ENCODE results near the gene CENPO. TPM values are rescaled to one million over a fixed set of nuclear protein-coding genes. Genes with fewer than 3 reads are reported as not detected.

Gene CENPO
- total and polyA plus RNA-seq, 2 donors (not counting 3 experiments of a cell fraction or from before 2014, with no cell fraction given) = 26.8 to 45.3 TPM

DNA sequence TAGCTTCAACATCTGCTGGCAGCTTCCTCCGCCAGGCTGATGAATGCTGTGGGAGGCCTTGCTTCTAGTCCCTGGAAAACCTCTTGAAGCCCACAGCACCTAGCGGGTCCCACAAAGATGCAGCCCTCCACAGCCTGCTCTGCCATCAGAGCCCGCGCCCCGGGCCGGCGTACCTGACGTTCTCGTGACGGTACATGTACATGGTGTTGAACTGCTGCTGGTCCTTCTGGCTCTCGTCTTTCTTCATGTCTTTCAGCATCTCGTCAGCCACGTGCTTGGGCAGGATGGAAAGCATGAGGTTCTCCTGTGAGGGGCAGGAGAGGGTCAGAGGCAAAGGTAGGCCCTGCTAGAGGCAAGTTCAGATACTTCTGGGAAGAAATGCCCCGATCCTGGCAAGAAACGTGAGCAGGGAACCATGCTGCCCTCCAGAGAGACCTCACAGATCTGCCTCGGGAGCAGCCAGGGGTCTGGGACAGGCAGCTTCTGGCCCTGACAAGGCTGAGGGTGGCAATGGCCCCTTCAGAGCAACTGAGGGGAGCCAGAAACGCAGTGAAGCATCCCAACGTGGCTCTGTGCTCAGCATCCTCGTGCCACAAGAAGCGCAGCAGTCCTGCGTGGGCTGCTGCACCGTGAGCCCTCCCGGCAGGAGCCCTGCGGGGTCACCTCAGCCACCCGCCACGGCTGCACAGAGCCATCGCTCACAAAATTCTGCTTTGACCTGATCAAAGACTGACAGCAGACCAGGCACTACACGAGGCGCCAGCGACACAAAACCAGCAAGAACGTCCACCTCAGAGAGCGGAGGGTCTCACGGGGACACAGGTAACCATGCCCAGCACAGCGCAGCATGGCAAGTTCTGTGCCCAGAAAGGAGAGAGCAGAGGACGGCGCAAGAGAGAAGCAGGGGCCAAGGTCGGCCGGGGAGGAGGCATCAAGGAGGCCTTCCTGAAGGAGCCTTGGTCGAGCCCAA is 49.1 kb downstream of the CENPO start:
- no peak overlapping the region for H3K4me2 ChIP-seq (ENCODE audit: insufficient read depth, low read length)
- H4K20me1 ChIP-seq (replicated peaks; ENCODE audit: control insufficient read depth, extremely low read depth, insufficient read depth, low read length) = no peaks in the 10 kb centered on the region
- no peaks in the 10 kb centered on the region for H3K79me2 ChIP-seq (ENCODE audit: control insufficient read depth, insufficient read depth, low read length)
- H3K27me3 ChIP-seq (ENCODE audit: control insufficient read depth in 2 of 2, insufficient read depth in 2 of 2, low read length in 2 of 2) = no peaks in the 10 kb centered on the region
- dilution Hi-C loops (cut with MboI; ENCODE audit: extremely low pct_ligation_motif_present, low sequenced_read_pairs) = no loop called here
- no peak for DNase-seq (ENCODE audit: low read depth, low spot score)
- H3K36me3 ChIP-seq (ENCODE audit: control insufficient read depth in 2 of 2, extremely low read depth in 1 of 2, insufficient read depth in 2 of 2, low read length in 2 of 2) = no peaks in the 10 kb centered on the region
- CTCF ChIA-PET = interaction anchor here (0.7 kb wide), 1 partner anchor 355 kb away, joined by 3 read pairs; no protein-coding TSS in a partner anchor
- no TSS peak for BruUV-seq (replicated peaks)
- no peak overlapping the region for H2AFZ ChIP-seq (ENCODE audit: low read depth, low read length)
- POLR2A ChIA-PET = no interaction called here
- no peaks in the 10 kb centered on the region for H3K9me1 ChIP-seq (replicated peaks; ENCODE audit: control insufficient read depth, extremely low read depth, insufficient read depth, low read length)
- intact Hi-C loops (cut with micrococcal nuclease) = no loop called here
- no peak overlapping the region for H3K9ac ChIP-seq (replicated peaks; ENCODE audit: extremely low read depth, insufficient read depth, low read length)
- FAIRE-seq = no peak
- H3K4me3 ChIP-seq (replicated peaks in 1 of 3; ENCODE audit: insufficient read depth in 1 of 3, low read depth in 1 of 3, low read length in 3 of 3) = no peak overlapping the region
- H3K4me1 ChIP-seq (ENCODE audit: control insufficient read depth, extremely low read depth, insufficient read depth, low read length) = no peaks in the 10 kb centered on the region
- H3K27ac ChIP-seq (ENCODE audit: insufficient read depth, low read depth, low read length) = no peak overlapping the region
- H3K9me3 ChIP-seq (replicated peaks; ENCODE audit: control insufficient read depth, insufficient read depth, low read length) = no peaks in the 10 kb centered on the region
- TF ChIP-seq EZH2 (IDR thresholded peaks at IDR 0.05; ENCODE audit: borderline replicate concordance, low read depth, low read length, severe bottlenecking) = no peak
- TF ChIP-seq, protein P1, sequence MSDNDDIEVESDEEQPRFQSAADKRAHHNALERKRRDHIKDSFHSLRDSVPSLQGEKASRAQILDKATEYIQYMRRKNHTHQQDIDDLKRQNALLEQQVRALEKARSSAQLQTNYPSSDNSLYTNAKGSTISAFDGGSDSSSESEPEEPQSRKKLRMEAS (IDR thresholded peaks at IDR 0.05; ENCODE audit: insufficient read depth, insufficient read length) = no peak
- TF ChIP-seq, protein P2, sequence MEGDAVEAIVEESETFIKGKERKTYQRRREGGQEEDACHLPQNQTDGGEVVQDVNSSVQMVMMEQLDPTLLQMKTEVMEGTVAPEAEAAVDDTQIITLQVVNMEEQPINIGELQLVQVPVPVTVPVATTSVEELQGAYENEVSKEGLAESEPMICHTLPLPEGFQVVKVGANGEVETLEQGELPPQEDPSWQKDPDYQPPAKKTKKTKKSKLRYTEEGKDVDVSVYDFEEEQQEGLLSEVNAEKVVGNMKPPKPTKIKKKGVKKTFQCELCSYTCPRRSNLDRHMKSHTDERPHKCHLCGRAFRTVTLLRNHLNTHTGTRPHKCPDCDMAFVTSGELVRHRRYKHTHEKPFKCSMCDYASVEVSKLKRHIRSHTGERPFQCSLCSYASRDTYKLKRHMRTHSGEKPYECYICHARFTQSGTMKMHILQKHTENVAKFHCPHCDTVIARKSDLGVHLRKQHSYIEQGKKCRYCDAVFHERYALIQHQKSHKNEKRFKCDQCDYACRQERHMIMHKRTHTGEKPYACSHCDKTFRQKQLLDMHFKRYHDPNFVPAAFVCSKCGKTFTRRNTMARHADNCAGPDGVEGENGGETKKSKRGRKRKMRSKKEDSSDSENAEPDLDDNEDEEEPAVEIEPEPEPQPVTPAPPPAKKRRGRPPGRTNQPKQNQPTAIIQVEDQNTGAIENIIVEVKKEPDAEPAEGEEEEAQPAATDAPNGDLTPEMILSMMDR (IDR thresholded peaks at IDR 0.05; ENCODE audit: extremely low read depth in 1 of 2, insufficient read depth in 1 of 2, low read depth in 1 of 2, low read length in 2 of 2) = no peak

All from endothelial cell of umbilical vein (primary cell).